SU-DHL-6 (cell line): ENCODE results near the gene SULF2.

Source experiments
- EZH2phosphoT487 ChIP-seq: fragments of 200-600 bp; sonication (generic), shearing (Covaris generic); conservative IDR thresholded peaks from 2 replicates; pipeline ENCODE4 v1.6.1; 2018; ENCODE audit warnings: mild to moderate bottlenecking, antibody characterized with exemption, low read length, moderate library complexity, mixed read lengths
- TF ChIP-seq, protein P1 (sequence below): fragments of 200-600 bp; sonication (generic); IDR thresholded peaks from one replicate; pipeline ENCODE4 v1.5.1; 2017; ENCODE audit warnings: antibody characterized with exemption, mild to moderate bottlenecking, low read length, moderate library complexity; ENCODE audit not compliant: insufficient read depth, poor library complexity, severe bottlenecking

DNA sequence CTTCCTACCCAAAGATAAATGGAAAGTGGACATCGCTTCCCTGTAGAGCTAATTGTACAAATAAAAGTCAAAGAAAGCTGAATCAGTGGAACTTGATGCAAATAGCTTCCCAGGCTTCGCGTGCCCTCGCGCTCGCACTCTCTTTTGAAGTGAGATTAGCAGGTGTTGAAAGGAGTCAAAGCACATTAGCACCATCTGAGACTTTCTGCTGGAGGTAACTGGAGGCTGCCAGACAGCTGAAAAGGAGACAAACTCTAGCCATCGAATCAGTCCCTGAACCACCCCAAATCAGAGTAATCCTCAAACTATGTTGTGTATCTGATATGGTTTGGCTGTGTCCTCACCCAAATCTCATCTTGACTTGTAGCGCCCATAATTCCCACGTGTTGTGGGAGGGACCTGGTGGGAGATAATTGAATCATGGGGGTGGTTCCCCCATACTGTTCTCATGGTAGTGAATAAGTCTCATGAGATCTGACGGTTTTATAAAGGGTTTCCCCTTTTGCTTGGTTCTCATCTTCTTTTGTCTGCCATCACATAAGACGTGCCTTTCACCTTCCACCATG, 23.7 kb downstream of the SULF2 start:
- TF ChIP-seq, protein P1, sequence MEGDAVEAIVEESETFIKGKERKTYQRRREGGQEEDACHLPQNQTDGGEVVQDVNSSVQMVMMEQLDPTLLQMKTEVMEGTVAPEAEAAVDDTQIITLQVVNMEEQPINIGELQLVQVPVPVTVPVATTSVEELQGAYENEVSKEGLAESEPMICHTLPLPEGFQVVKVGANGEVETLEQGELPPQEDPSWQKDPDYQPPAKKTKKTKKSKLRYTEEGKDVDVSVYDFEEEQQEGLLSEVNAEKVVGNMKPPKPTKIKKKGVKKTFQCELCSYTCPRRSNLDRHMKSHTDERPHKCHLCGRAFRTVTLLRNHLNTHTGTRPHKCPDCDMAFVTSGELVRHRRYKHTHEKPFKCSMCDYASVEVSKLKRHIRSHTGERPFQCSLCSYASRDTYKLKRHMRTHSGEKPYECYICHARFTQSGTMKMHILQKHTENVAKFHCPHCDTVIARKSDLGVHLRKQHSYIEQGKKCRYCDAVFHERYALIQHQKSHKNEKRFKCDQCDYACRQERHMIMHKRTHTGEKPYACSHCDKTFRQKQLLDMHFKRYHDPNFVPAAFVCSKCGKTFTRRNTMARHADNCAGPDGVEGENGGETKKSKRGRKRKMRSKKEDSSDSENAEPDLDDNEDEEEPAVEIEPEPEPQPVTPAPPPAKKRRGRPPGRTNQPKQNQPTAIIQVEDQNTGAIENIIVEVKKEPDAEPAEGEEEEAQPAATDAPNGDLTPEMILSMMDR, result no peak
- TF ChIP-seq EZH2phosphoT487, result no peak
